ENCODE data around the gene PLAU.

DNA sequence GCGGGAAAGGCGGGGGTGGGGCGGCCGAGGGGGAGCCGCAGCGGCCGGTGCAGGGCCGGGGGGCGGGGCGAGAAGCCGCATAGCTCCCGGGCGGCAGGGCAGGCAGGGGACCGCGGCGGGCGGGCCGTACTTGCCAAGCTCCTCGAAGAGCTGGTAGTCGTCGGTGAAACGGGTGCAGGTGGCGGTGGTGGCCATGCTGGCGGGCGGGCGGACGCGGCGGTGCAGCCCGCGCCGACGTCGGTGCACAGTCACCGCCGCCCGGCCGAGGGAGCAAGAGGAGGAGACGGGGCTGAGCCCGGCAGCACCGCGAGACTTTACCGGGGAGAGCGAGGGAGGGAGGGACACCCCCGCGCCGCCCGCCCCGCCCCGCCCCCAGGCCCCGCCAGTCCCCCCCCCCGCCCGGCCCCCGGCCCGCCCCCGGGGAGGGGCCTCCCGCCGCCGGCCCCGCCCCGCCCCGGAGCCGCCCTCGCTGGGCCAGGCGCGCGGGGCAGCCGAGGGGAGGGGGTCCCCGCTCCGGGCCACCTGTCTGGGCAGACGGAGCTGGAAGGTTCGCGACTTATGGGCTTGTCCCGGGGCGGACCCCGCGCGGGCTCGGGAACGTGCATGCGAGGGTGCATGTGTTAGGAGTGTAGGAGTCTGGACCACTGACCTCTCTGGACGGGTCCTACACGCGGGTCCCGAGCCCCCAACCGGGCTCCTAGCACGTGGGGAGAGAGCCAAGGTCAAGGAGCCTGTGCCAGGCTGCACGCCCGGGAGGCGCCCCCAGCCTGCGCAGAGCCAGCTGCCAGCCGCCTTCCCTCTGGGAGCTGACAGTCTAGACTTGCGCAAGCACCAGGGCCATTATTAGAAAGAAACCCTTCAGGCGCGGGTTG, 36.4 kb upstream of the PLAU start, which contains the start of gene CAMK2G:
- TF ChIP-seq POLR2A (IDR thresholded peaks at IDR 0.05; ENCODE audit: low read length), result no peak
- no peak for TF ChIP-seq GATA1 (IDR thresholded peaks at IDR 0.05; ENCODE audit: low read depth, low read length)

All from erythroblast (primary cell).